ENCODE results near the gene DAP.

GRCh38 chr5:10668697-10669096 lies 92.3 kb downstream of the DAP start:
- TF ChIP-seq, protein P1, sequence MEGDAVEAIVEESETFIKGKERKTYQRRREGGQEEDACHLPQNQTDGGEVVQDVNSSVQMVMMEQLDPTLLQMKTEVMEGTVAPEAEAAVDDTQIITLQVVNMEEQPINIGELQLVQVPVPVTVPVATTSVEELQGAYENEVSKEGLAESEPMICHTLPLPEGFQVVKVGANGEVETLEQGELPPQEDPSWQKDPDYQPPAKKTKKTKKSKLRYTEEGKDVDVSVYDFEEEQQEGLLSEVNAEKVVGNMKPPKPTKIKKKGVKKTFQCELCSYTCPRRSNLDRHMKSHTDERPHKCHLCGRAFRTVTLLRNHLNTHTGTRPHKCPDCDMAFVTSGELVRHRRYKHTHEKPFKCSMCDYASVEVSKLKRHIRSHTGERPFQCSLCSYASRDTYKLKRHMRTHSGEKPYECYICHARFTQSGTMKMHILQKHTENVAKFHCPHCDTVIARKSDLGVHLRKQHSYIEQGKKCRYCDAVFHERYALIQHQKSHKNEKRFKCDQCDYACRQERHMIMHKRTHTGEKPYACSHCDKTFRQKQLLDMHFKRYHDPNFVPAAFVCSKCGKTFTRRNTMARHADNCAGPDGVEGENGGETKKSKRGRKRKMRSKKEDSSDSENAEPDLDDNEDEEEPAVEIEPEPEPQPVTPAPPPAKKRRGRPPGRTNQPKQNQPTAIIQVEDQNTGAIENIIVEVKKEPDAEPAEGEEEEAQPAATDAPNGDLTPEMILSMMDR (IDR thresholded peaks at IDR 0.05 in 8 of 11, conservative IDR thresholded peaks at IDR 0.05 in 3 of 11), result no peak
- TF ChIP-seq POLR2A (IDR thresholded peaks at IDR 0.05), result no peak
- TF ChIP-seq POLR2AphosphoS5 (IDR thresholded peaks at IDR 0.05), result no peak

Data from spleen (tissue), 7 donors.